Fibroblast of lung (primary cell): ENCODE results near the gene C1QTNF8. TPM values are rescaled to one million over a fixed set of nuclear protein-coding genes. Genes with fewer than 3 reads are reported as not detected.

Experiments
- DNase-seq, 2 donors: peaks; one replicate each; pipeline versions ENCODE4 v3.0.0 to v3.0.0-alpha.2; 2010; ENCODE audit warnings: low read depth in 2 of 2
- H2AFZ ChIP-seq: 2 replicates; pipeline ENCODE4 v1.5.1; 2012; ENCODE audit warnings: low read length, control low read depth, inconsistent platforms
- H3K27ac ChIP-seq: 2 replicates; pipeline ENCODE4 v1.5.1; 2011; ENCODE audit warnings: low read length, control low read depth; ENCODE audit not compliant: insufficient read depth
- H3K27me3 ChIP-seq: 2 replicates; pipeline ENCODE4 v1.5.1; 2011; ENCODE audit warnings: mild to moderate bottlenecking, low read length; ENCODE audit not compliant: control insufficient read depth, insufficient read depth
- H3K36me3 ChIP-seq: 2 replicates; pipeline ENCODE4 v1.5.1; 2011; ENCODE audit warnings: low read length; ENCODE audit not compliant: control insufficient read depth, insufficient read depth
- H3K4me1 ChIP-seq: 2 replicates; pipeline ENCODE4 v1.5.1; 2011; ENCODE audit warnings: low read length; ENCODE audit not compliant: control insufficient read depth, insufficient read depth; ENCODE audit errors: extremely low read depth
- H3K4me2 ChIP-seq: 2 replicates; pipeline ENCODE4 v1.5.1; 2011; ENCODE audit warnings: low read length, control low read depth; ENCODE audit not compliant: insufficient read depth; ENCODE audit errors: extremely low read depth
- H3K4me3 ChIP-seq, 4 experiments: fragments of 200-600 bp in 1 of 4; sonication (generic) in 1 of 4; replicated peaks in 1 of 4; 2 replicates each; pipeline ENCODE4 v1.5.1; 2011 to 2016; ENCODE audit warnings: low read length in 4 of 4, low read depth in 3 of 4, mild to moderate bottlenecking in 3 of 4, control low read depth in 2 of 4, inconsistent platforms in 1 of 4, mixed read lengths in 1 of 4; ENCODE audit not compliant: insufficient read depth in 1 of 4; ENCODE audit errors: control extremely low read depth in 1 of 4
- H3K79me2 ChIP-seq: 2 replicates; pipeline ENCODE4 v1.5.1; 2012; ENCODE audit warnings: mild to moderate bottlenecking, low read length, inconsistent platforms; ENCODE audit not compliant: control insufficient read depth, insufficient read depth
- H3K9ac ChIP-seq: 2 replicates; pipeline ENCODE4 v1.5.1; 2011; ENCODE audit warnings: mild to moderate bottlenecking, low read length, control low read depth; ENCODE audit not compliant: insufficient read depth
- H3K9me3 ChIP-seq: 2 replicates; pipeline ENCODE4 v1.5.1; 2012; ENCODE audit warnings: low read depth, low read length; ENCODE audit not compliant: control insufficient read depth, insufficient read depth
- H4K20me1 ChIP-seq: 2 replicates; pipeline ENCODE4 v1.5.1; 2011; ENCODE audit warnings: low read length; ENCODE audit not compliant: control insufficient read depth, insufficient read depth; ENCODE audit errors: extremely low read depth
- EZH2 ChIP-seq: IDR thresholded peaks from 2 replicates; pipeline ENCODE4 v1.5.1; 2012; ENCODE audit warnings: low read length, control low read depth, mild to moderate bottlenecking; ENCODE audit errors: missing control alignments
- polyA minus RNA-seq: library from RNA; depleted of rRNA, polyadenylated mRNA; stranded (reverse); fragments of >200 nt; gene quantifications from 2 replicates; pipeline ENCODE4 v1.2.3, GENCODE V29; 2011; ENCODE audit warnings: low replicate concordance
- polyA plus RNA-seq, 2 donors: library from polyadenylated mRNA; depleted of rRNA in 1 of 2; stranded (reverse) in 1 of 2; unstranded in 1 of 2; fragments of >200 nt; gene quantifications; 2 replicates each; pipeline ENCODE4 v1.2.1, GENCODE V29; 2011 to 2012; ENCODE audit warnings: missing spikeins in 1 of 2
- total RNA-seq: library from RNA; depleted of rRNA; stranded (reverse); fragments of >200 nt; gene quantifications from 2 replicates; pipeline ENCODE4 v1.2.1, GENCODE V29; 2014
- TF ChIP-seq, protein P1 (sequence below), 2 donors: IDR thresholded peaks in 1 of 2; conservative IDR thresholded peaks in 1 of 2; 1 replicate in 1 of 2; 2 replicates in 1 of 2; pipeline ENCODE4 v1.5.1; 2011 to 2012; ENCODE audit warnings: low read length in 2 of 2, control low read depth in 1 of 2, inconsistent platforms in 1 of 2, low read depth in 1 of 2, mild to moderate bottlenecking in 1 of 2

Gene C1QTNF8
- not detected in 2 replicates for total RNA-seq
- polyA plus RNA-seq = not detected in 2 replicates
- polyA plus RNA-seq (2012) = not detected in 2 replicates
- polyA minus RNA-seq = not detected in 2 replicates

- no peak within 1 kb of the TSS for H3K9ac ChIP-seq
- H3K79me2 ChIP-seq = no peaks in the 10 kb centered on the region
- H4K20me1 ChIP-seq = no peaks in the 10 kb centered on the region
Measured at GRCh38 chr16:1096169-1097082, at the start of gene C1QTNF8. TSS of gene C1QTNF8 (minus strand) at chr16:1096244. CDS start at chr16:1094922, 1,322 bp downstream.

GRCh38 chr16:1145383-1146100 lies 49.5 kb upstream of the C1QTNF8 start:
- Histone ChIP-seq H2AFZ (no peak overlapping the region), H3K36me3 (no peaks in the 10 kb centered on the region), H3K27me3 (no peaks in the 10 kb centered on the region), H3K4me2 (no peak overlapping the region), H3K27ac (no peak overlapping the region), H3K4me1 (no peaks in the 10 kb centered on the region), H3K9me3 (no peaks in the 10 kb centered on the region), H3K9ac (no peak overlapping the region), H4K20me1 (no peaks in the 10 kb centered on the region), H3K4me3 (no peak overlapping the region), H3K79me2 (no peaks in the 10 kb centered on the region)
- DNase-seq = no peak
- no peak for TF ChIP-seq EZH2
- TF ChIP-seq, protein P1, sequence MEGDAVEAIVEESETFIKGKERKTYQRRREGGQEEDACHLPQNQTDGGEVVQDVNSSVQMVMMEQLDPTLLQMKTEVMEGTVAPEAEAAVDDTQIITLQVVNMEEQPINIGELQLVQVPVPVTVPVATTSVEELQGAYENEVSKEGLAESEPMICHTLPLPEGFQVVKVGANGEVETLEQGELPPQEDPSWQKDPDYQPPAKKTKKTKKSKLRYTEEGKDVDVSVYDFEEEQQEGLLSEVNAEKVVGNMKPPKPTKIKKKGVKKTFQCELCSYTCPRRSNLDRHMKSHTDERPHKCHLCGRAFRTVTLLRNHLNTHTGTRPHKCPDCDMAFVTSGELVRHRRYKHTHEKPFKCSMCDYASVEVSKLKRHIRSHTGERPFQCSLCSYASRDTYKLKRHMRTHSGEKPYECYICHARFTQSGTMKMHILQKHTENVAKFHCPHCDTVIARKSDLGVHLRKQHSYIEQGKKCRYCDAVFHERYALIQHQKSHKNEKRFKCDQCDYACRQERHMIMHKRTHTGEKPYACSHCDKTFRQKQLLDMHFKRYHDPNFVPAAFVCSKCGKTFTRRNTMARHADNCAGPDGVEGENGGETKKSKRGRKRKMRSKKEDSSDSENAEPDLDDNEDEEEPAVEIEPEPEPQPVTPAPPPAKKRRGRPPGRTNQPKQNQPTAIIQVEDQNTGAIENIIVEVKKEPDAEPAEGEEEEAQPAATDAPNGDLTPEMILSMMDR (conservative IDR thresholded peaks at IDR 0.05 in 1 of 2, IDR thresholded peaks at IDR 0.05 in 1 of 2; ENCODE audit: low read depth in 1 of 2, low read length in 2 of 2) = no peak

More at GRCh38 chr16:1096169-1097082, at the start of gene C1QTNF8:
- Histone ChIP-seq H3K4me3 (no peak within 1 kb of the TSS), H3K27me3 (no peaks in the 10 kb centered on the region), H3K9me3 (no peaks in the 10 kb centered on the region), H2AFZ (no peak within 1 kb of the TSS), H3K4me2 (no peak within 1 kb of the TSS), H3K36me3 (no peaks in the 10 kb centered on the region), H3K4me1 (no peaks in the 10 kb centered on the region), H3K27ac (no peak within 1 kb of the TSS)
- TF ChIP-seq, protein P1 (conservative IDR thresholded peaks at IDR 0.05 in 1 of 2, IDR thresholded peaks at IDR 0.05 in 1 of 2; ENCODE audit: low read depth in 1 of 2, low read length in 2 of 2) = no peak
- TF ChIP-seq EZH2 = no peak
- DNase-seq = no peak
